Adrenal gland (tissue), 5 donors: ENCODE measurements around the gene APH1A.

Experiments used
- POLR2A ChIP-seq, 2 donors: fragments of 450-650 bp; IDR thresholded peaks; one replicate each; pipeline ENCODE4 v1.6.1; 2017; ENCODE audit warnings: antibody characterized with exemption in 2 of 2, mild to moderate bottlenecking in 2 of 2, moderate library complexity in 1 of 2
- TF ChIP-seq, protein P1 (sequence below), 6 experiments: fragments of 450-650 bp in 4 of 6; fragments of 200-600 bp in 2 of 6; sonication (generic) in 1 of 6; IDR thresholded peaks; 1 replicate in 5 of 6; 2 replicates in 1 of 6; pipeline versions ENCODE4 v1.5.1 to v1.8.0; 2016 to 2021; ENCODE audit warnings: antibody characterized with exemption in 6 of 6, mild to moderate bottlenecking in 2 of 6, moderate library complexity in 1 of 6
- donor health status: DM: no; HTN: no; CAD: no.

DNA sequence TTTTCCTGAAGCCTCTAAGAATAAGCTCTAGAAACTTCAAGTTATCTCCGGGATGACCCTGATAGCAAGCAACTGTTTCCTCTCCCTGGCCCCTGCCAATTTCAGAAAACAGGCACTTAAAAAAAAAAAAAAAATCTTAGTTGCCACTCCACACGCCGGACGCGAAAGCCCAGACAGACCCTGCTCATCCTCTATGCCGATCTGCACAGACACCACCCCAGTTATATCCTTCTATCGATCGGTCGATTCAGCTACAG is 34.6 kb downstream of the APH1A start:
- TF ChIP-seq, protein P1, sequence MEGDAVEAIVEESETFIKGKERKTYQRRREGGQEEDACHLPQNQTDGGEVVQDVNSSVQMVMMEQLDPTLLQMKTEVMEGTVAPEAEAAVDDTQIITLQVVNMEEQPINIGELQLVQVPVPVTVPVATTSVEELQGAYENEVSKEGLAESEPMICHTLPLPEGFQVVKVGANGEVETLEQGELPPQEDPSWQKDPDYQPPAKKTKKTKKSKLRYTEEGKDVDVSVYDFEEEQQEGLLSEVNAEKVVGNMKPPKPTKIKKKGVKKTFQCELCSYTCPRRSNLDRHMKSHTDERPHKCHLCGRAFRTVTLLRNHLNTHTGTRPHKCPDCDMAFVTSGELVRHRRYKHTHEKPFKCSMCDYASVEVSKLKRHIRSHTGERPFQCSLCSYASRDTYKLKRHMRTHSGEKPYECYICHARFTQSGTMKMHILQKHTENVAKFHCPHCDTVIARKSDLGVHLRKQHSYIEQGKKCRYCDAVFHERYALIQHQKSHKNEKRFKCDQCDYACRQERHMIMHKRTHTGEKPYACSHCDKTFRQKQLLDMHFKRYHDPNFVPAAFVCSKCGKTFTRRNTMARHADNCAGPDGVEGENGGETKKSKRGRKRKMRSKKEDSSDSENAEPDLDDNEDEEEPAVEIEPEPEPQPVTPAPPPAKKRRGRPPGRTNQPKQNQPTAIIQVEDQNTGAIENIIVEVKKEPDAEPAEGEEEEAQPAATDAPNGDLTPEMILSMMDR (IDR thresholded peaks at IDR 0.05): no peak
- TF ChIP-seq POLR2A (IDR thresholded peaks at IDR 0.05): no peak
